ENCODE data around the gene SBF2.

SBF2 gene

GRCh38 chr11:10293423-10294289 is at the start of gene SBF2:
TSS of gene SBF2 (minus strand) at chr11:10294219. CDS start at chr11:10294069, 150 bp downstream.
- DNase-seq: peak in 51 of 56 donors; percentile 37 to 88 (median 72)

GRCh38 chr11:10338287-10338686 is 44.3 kb upstream of the SBF2 start:
- DNase-seq: no peak

GRCh38 chr11:10333490-10333889 is 39.5 kb upstream of the SBF2 start:
- DNase-seq: no peak

- DNase-seq: no peak
Measured at GRCh38 chr11:10331548-10332289, 37.7 kb upstream of the SBF2 start.

GRCh38 chr11:10329935-10330334 is 35.9 kb upstream of the SBF2 start:
- DNase-seq: no peak

GRCh38 chr11:10329356-10329755 is 35.3 kb upstream of the SBF2 start:
- no peak for DNase-seq

GRCh38 chr11:10328314-10329098 is 34.5 kb upstream of the SBF2 start:
- DNase-seq: no peak

GRCh38 chr11:10327254-10327653 is 33.2 kb upstream of the SBF2 start:
- no peak for DNase-seq

- DNase-seq: no peak
Measured at GRCh38 chr11:10326012-10326964, 32.3 kb upstream of the SBF2 start.

- no peak for DNase-seq
Measured at GRCh38 chr11:10325277-10326011, 31.4 kb upstream of the SBF2 start.

- DNase-seq: no peak
Measured at GRCh38 chr11:10324474-10324873, 30.5 kb upstream of the SBF2 start.

GRCh38 chr11:10323793-10324170 is 29.8 kb upstream of the SBF2 start:
- DNase-seq: no peak

- DNase-seq: peak in 1 of 56 donors; percentile 21
Measured at GRCh38 chr11:10322830-10323792, 29.1 kb upstream of the SBF2 start.

GRCh38 chr11:10322401-10322800 is 28.4 kb upstream of the SBF2 start:
- no peak for DNase-seq

- no peak for DNase-seq
Measured at GRCh38 chr11:10320736-10321465, 26.9 kb upstream of the SBF2 start.

GRCh38 chr11:10319702-10320558 is 25.9 kb upstream of the SBF2 start:
- DNase-seq: no peak

- no peak for DNase-seq
Measured at GRCh38 chr11:10318527-10318802, 24.4 kb upstream of the SBF2 start.

Data from amygdala (tissue), 56 donors.